Cerebellar nuclear complex (tissue), 1 donor: Measurements from ENCODE around the gene DQX1.
"Not testable (repeated sequence)": the region's sequence is repeated elsewhere in the genome, so short reads cannot be mapped to it uniquely, and the experiment has no call there.

Source experiments
- DNase-seq, 2 experiments: peaks; one replicate each; lab custom pipeline; 2025; lab: John Stamatoyannopoulos, UW

Gene DQX1, protein sequence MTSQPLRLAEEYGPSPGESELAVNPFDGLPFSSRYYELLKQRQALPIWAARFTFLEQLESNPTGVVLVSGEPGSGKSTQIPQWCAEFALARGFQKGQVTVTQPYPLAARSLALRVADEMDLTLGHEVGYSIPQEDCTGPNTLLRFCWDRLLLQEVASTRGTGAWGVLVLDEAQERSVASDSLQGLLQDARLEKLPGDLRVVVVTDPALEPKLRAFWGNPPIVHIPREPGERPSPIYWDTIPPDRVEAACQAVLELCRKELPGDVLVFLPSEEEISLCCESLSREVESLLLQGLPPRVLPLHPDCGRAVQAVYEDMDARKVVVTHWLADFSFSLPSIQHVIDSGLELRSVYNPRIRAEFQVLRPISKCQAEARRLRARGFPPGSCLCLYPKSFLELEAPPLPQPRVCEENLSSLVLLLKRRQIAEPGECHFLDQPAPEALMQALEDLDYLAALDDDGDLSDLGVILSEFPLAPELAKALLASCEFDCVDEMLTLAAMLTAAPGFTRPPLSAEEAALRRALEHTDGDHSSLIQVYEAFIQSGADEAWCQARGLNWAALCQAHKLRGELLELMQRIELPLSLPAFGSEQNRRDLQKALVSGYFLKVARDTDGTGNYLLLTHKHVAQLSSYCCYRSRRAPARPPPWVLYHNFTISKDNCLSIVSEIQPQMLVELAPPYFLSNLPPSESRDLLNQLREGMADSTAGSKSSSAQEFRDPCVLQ

DNA sequence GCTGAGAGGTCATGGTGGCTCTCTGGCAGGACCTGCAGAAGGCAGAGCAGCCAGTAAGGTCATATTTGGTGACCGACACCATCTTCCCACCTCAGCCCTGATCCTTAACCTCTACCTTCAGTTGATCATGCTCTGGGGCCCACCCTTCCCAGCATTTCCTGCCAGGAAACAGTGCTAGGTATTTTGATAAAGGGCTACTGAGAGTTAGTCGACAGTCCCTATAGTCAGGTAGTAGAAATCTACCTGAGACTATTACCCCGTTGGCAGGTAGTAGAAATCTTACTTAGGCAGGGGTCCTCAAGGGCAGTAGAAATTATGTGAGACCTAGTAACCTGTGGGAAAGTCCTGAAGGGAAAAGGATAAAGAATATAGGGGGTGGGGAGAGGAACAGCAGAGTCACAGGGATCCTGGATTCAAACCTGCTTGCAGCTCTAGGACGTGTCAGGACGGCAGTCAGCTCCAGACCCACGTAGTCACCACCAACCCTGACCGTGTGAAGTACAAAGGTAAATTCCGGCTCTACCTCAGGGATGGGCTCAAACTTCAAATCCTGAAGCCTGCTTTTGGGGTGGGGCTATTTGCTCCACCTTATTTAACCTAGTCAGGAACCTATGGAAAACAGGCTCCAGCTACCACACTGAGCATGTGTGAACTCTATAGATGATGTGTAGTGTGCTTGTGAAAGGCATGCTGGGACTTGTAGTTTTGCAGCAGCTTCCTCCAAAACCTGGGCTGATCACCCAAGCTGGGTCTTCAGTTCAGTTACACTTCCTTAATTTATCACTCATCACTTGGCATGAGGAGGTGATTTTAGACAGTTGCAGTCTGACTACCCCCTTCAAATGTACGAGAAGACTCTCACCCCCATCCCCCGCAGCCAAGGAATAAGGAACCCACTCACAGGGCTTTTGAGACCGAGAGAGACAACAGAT is at the start of gene DQX1:
Gene DQX1, minus strand, starts transcription at position 515 of the 932 bp plus-strand sequence. Its CDS starts 502 bp downstream, at position 13.
- DNase-seq = no peak

DNA sequence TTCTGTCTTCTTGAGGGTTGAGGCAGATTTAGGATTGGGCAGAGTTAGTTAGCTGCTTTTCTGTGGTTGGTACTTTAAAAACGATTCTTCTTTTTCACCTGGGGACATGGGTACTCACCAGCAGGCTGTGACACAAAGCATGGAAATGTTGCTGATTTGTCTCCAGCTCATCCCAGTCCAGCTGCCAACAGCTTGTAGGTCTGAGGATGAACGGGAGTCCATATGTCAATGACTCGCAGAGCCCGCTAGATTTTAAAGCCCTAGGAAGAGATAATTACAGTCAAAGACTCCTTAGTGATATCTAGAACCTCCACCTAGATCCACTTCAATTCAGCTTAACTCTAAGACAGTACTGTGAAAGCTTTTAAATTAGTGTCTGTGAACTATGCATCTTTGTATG is 49.3 kb upstream of the DQX1 start:
- DNase-seq = no peak

DNA sequence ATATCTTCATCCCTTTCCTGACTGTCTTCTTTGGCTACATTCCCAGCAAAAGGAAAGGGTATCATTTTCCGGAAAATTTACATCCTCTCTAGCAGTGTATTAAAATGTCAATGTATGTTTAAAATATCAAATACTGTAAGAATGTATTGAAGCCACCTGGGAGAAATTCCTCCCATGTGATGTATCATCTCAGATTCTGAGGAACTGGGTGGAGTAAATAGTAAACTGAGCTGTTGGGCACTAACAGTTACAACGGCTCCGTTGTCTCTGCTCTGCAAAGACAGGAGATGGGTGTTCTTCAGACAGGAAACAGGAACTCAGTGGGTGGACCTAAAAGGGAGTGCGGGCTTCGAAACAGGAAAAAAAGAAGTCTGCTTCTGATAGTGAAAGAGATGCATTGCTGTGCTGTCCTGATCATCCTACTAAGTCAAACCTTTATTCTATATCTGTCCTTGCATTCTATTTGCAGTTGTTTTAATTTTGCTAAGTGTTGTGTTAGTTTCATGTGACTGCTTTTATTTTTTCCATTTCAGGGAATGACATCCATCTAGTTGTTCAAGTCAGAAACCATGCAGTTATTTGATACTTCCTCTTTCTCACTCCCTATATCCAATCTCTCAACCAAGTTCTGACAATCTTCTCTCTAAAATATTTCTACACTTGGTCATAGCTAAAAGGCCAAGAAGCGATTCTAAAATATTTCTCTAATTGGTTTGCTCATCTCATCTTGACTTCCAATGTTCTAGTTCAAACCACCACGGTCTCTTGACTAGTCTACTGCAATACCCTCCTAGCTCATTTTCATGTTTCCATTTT is 47.9 kb upstream of the DQX1 start:
- DNase-seq = no peak

DNA sequence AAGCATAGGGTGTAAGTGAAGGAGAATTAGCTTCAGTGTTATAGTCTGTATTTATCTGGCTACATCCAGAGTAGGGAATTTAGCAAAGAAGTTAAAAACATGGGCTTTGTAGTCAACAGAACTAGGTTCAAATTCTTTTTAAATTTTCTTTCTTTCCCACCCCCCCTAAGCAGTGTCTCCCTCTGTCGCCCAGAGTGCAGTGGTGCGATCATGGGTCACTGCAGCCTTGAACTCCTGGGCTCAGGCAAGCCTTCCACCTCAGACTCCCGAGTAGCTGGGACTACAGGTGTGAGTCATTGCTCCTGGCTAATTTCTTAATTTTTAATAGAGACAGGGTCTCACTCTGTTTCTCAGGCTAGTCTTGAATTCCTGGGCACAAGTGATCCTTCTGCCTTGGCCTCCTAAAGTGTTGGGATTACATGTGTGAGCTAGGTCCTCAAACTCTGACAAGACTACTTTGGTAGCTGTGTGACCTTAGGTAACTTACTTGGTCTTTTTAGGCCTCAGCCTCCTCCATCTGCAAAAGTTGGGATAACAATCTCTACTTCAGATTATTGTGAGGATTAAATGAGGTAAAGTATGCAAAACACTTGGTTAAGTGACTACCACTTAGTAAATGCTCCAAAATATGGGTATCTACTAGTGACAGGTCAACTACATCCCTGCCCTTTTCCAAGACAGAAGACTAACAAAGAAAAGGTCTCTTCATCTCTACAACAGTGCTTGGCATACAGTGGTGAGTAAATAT is 46.3 kb upstream of the DQX1 start:
- no peak for DNase-seq

DNA sequence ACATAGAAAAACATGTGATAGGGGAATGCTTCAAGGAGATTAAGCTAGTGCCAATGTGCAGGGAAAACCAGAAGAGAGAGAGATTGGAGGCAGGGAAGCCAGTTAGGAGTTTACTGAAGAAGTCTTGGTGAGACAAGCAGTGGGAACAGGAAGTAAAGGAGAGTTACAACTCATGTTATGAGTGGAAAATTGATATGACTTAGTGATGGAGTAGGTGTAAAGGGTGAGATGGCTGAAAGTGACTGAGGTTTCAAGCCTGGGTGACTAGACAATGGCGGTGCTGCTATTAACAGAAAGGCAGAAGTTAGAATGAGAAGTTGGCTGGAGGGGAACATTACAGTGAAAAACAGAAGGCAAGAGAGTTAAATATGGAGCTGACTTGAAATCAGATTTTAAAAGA is 45.0 kb upstream of the DQX1 start:
- DNase-seq = no peak

DNA sequence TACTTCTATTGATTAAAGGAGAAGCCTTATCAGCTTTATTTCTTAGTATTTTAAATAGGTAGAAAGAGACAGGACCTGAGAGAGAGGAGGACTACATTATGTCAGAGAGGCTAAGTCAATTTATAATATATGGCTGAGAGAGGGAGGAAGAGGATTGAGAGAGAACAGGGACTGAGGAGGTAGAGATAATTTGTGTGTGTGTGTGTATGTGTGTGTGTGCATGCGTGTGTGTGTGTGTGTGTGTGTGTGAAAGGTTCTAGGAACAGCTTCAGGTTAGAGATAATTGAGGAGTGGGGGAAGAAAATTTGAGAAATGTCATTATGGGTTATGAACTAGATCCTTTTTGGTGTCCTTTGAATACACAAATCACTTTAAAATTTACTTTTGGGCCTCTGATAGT is 43.7 kb upstream of the DQX1 start:
- DNase-seq = no peak

DNA sequence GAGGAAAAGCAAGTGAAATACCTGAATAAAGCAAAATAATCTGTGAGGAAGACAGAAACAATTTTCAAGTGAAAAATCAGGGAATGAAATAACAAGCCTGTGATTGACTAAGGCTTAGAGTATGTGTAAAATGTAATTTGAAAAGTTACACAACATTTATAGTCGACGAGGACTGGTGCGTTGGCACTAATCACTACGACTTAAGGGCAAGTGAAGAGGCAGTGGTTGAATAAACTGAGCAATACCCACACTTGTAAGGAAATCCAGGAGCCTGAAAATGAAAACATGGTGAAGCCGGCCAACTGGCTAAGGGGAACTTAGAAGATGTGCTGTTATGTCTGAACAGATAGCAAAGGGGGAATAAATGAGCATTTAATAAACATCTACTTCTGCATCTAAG is 41.9 kb upstream of the DQX1 start:
- no peak for DNase-seq

DNA sequence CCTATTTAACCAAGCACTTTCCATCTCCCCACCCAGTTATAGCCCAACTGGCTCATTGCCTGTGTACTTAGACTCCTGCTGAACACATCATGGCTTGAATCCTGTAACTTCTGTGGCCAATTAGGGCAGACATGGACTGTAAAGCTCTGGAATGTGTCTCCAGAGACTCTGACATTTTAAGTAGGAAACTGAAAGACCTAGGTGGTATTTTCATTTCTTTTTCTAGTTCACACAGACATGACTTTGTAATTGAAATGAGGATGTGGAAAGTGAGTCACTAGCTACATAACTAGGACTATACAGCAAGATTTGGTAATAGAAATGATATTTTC is 40.7 kb upstream of the DQX1 start:
- DNase-seq = no peak

DNA sequence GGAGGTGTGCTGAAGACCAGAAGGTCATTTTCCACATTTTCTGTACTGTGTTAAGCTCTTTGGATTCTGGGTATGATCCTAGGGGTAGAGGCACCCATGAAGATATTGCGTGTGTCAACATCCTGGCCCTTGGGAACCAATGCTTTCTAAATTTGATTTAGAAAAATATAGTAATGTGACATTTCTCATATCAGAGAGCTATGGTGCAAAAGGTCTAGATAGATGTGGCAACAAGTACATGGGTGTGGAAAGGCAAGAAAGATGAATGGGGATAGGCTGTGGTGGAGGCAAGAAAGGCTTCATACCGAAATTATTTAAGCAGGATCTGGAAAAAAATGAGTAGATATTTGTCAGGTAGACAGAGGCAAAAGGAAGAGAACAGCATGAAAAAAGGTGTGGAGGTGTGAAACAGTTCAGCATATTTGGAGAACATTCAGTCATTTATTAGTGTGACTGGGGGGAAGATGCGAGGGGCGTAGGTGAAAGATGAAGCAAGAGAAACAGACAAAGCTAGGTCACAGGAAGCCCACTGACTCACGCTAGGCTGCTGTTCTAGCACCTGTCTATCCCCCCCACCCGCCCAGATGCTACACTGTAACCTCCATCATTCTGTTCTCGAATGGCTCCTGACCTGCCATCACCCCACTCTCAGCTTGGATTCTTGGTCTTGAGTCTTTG is 40.2 kb upstream of the DQX1 start:
- DNase-seq = no peak

DNA sequence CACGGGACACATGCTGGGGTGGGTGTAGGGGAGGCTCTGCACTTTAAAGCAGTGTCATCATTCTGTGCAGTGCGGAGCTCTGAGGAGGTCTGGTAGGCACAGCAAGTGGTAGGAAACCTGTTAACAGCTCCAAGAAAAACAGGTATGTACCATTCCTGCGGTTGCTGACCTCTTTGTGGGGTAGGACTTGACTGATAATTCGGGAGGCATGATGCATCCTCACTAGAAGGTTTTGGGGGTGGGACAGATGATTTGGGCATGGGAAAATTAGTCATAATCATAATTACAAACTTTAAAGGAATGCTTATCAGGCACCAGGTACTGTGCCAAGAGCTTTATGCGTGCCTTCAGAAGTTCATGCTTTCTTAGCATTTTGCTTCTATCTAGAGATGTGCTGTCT is 38.2 kb upstream of the DQX1 start:
- no peak for DNase-seq

DNA sequence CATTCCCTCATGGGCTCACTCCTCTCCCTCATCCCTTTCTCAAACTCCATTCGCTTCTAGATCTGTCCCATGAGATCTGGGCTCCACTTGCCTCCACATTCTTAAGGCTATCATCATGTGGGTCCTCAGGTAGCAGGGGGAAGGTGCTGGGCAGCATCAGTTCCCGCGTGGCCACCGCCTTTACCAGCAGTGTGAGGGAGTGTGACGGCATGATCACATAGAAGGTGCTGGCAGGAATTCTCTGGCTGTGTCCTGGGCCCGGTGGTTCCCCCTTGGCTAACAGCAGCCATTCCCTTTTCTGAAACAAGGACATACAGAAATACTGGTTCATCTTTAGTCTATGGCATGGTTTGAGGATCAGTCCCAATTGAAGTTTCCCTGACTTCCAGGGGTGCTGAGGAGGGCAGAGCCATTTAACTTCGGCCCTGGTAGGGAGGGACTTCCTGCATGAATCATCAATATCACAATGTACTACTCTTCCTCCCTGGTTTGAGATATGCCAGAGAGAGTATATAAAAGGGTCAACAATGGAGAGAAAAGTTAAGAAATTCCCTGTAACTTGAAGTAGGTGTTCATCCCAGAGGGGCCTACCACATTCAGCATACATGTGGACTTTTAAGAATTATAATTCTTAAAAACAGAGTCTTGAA is 36.2 kb upstream of the DQX1 start:
- DNase-seq = no peak

DNA sequence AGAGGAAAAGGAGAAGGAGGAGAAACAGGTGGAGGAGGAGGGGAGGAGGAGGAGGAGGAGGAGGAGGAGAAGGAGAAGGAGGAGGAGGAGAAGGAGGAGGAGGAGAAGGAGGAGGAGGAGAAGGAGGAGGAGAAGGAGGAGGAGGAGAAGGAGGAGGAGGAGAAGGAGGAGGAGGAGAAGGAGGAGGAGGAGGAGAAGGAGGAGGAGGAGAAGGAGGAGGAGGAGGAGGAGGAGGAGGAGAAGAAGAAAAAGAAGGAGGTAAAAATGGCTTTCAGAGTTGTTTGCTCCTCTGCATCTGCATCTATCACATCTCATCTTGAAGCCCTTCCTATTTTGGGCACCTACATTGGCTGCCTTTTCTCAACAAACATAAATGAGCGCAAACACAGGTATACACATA is 35.0 kb upstream of the DQX1 start:
- not testable (repeated sequence) for DNase-seq

DNA sequence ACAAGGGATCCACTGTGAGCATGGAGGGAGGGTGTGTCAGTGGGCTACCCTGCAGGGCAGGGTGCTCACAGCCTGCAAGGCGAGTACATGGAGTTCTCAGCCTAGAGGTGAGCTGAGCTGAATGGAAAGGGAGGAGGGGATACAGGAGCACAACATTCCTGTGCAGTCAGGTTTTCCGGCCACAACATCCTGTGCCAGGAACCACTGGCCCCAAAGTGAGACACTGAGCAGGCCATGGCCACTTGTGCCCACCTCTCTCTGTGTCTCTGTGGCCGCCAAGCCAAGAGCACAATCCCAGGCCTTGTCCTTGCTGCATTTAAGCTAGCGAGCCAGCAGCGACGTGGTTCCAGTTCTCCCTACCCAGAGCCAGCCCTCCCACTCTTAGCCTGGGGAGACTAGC is 34.6 kb upstream of the DQX1 start:
- no peak for DNase-seq

DNA sequence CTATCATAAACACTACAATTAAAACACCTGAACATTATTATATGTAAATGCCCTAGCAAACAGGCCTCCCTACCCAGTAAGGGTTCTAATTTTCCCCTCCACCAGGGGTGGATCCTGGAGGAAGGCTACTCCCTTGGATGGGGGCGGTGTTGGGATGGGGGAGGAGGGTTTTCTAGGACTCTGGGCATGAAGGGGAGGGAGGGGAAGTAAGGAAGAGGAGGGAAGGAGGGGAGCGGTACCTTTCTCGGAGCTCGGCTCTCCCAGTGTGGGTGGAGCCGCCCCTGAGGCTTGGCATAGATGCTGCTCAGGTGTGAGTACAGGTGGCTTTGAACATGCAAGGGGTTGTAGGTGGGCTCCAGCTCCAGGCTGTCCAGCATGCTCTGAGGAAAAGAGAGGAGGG is 33.9 kb upstream of the DQX1 start:
- DNase-seq = no peak

DNA sequence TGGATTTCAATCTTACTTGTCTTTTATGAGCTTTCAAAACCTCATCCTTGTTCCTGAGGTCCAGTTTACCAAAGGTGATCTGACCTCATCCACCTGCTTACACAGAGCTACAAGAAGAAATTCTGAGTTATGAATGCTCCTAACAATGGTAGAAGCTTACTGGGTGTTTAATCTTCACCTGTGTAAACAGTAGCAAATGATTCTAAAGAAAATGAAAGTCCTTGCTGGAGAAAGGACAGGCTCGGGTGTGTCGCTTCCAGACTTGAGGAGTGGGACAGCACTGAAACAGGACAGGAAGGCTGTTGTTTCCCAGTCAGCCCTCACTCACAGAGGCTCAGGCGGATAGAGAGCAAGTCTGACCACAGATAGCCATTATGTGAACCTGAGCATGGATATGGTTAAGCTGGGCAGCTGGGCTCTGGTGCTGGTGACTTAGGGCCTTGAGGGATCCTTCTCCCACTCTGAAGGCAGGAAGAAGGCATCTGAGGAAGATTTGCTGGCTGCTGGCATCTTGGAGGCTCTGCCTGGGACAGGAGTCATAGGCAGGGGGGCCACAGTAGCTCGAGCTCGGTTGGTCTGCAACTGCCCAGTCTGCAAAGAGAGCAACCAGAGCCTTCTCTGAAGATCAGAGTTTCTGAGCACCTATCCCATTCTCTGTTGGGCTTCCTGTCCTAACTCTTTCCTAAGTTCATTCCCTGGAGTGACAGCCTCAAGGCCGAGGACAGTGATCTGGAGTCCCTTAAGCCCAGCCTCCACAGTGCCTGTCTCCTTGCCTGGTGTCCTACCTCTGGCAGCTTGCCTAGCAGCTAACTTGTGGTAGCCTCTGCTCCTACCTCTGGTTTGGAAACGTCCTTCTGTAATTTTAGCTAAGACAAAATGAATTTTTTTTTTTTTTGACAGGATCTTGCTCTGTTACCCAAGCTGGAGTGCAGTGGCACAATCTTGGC is 32.5 kb upstream of the DQX1 start:
- no peak for DNase-seq

DNA sequence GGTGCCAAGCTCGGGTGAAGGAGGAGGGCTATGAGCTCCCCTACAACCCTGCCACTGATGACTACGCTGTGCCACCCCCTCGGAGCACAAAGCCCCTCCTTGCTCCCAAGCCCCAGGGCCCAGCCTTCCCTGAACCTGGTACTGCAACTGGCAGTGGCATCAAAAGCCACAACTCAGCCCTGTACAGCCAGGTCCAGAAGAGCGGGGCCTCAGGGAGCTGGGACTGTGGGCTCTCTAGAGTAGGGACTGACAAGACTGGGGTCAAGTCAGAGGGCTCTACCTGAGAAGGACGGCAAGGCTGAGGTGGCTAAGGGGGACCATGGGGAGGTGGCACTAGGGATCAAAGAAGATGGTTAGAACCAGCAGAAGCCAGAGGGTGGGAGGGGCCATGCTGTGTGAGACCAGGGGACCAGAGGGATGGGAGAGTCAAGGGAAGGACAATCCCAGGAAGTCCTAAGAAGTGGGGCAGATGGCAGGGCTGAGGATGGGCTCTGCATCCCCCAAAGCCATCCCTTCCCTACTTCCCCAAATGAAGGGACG is 30.9 kb upstream of the DQX1 start:
- DNase-seq = no peak

DNA sequence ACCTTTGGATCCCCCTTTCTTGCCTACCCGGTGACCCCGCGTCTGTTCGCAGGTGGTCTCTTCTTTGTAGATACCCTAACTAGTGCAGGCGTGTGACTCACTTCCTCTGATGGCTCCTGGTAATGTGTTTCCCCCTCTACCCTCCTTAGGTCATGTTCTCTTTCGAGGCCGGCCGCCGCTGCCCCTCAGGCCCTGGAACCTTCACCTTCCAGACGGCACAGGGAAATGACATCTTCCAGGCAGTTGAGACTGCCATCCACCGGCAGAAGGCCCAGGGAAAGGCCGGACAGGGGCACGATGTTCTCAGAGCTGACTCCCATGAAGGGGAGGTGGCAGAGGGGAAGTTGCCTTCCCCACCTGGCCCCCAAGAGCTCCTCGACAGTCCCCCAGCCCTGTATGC is 30.1 kb upstream of the DQX1 start:
- no peak for DNase-seq

DNA sequence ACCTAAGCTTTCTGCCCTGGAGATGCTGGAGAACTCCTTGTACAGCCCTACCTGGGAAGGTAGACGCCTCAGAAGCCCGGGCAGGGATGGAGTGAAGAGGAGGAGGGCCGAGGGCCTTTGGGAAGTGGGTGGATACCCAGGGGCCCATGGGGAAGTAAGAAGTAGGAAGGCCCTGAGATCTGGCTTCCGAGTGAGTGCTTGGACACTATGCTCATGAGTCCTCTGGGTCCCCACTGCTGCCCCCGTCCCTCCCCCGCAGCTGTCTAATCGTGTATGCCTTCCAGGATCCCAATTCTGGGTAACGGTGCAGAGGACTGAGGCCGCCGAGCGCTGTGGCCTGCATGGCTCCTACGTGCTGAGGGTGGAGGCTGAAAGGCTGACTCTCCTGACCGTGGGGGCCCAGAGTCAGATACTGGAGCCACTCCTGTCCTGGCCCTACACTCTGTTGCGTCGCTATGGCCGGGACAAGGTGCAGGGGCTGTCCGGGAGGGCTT is 29.6 kb upstream of the DQX1 start:
- DNase-seq = no peak
